ENCODE data around the gene KRTAP10-1. TPM values are rescaled to one million over a fixed set of nuclear protein-coding genes. Genes with fewer than 3 reads are reported as not detected.

KRTAP10-1 gene
- total RNA-seq, 1 donor from 2014 or later, result not detected

DNA sequence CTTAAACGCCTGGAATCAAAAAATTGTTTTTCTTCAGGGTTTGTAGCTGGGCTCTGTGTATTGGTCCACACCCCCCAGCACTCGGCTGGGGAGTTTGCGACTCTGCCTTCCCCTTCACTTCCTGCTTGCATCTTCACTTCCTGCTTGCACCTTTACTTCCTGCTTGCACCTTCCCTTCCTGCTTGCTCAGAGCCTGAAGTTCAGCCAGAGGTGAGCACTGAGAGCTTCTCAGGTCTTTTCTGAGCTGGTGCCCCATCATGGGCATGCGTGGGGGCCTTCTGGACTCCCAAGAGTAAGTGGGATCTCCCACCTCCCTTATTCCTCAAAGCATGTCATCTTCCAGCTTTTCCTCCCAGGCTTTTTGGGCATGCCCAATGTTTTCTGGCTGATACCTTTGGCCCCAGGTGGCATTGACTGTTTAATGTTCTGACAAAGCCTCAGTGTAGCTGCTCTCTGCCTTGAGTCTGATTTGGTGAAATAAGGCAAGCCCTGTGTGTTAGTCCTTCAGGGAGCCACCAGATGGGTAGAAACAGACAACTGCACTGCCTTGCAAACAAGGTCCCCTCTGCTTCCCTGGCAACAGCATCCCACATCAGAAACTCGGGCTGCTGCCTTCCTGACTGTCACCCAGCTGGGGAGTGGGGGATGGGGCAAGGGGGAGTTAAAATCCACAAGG, 7.8 kb upstream of the KRTAP10-1 start:
- H3K27me3 ChIP-seq (ENCODE audit: low read depth), result no peaks in the 10 kb centered on the region
- H3K36me3 ChIP-seq, result no peaks in the 10 kb centered on the region
- H3K4me1 ChIP-seq, result no peaks in the 10 kb centered on the region
- intact Hi-C loops (cut with DNase I), result no loop called here
- DNase-seq, result no peak
- no peak for ATAC-seq
- H3K27ac ChIP-seq, result no peak overlapping the region
- no peaks in the 10 kb centered on the region for H3K9me3 ChIP-seq
- H3K4me3 ChIP-seq, result no peak overlapping the region
- TF ChIP-seq, protein P1, sequence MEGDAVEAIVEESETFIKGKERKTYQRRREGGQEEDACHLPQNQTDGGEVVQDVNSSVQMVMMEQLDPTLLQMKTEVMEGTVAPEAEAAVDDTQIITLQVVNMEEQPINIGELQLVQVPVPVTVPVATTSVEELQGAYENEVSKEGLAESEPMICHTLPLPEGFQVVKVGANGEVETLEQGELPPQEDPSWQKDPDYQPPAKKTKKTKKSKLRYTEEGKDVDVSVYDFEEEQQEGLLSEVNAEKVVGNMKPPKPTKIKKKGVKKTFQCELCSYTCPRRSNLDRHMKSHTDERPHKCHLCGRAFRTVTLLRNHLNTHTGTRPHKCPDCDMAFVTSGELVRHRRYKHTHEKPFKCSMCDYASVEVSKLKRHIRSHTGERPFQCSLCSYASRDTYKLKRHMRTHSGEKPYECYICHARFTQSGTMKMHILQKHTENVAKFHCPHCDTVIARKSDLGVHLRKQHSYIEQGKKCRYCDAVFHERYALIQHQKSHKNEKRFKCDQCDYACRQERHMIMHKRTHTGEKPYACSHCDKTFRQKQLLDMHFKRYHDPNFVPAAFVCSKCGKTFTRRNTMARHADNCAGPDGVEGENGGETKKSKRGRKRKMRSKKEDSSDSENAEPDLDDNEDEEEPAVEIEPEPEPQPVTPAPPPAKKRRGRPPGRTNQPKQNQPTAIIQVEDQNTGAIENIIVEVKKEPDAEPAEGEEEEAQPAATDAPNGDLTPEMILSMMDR (IDR thresholded peaks at IDR 0.05), result no peak

DNA sequence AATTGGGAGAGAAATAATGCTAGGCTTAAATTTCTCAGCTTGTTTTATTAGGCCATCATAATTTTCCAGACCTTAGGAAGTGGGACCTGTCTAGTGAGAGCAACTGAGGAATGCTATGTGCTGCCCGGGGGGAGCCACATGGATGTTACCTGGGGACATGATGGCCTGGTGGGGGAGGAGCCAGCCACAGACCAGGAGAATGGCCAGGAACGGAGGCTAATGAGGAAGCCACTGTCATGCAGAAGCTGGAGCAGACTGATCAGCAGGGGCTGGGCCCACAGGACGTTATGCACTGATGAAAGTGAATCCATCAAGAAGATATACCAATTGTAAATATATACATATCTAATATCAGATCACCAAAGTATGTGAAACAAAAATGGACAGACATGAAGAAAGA, 4.6 kb upstream of the KRTAP10-1 start:
- Histone ChIP-seq H3K36me3 (no peaks in the 10 kb centered on the region), H3K27me3 (ENCODE audit: low read depth) (peaks cover 3% of the 10 kb centered on the region), H3K27ac (no peak overlapping the region), H3K4me3 (no peak overlapping the region), H3K4me1 (no peaks in the 10 kb centered on the region), H3K9me3 (peaks cover 4% of the 10 kb centered on the region)
- intact Hi-C loops (cut with DNase I), result no loop called here
- TF ChIP-seq, protein P1 (IDR thresholded peaks at IDR 0.05), result no peak
- ATAC-seq (no peak), DNase-seq (no peak)

DNA sequence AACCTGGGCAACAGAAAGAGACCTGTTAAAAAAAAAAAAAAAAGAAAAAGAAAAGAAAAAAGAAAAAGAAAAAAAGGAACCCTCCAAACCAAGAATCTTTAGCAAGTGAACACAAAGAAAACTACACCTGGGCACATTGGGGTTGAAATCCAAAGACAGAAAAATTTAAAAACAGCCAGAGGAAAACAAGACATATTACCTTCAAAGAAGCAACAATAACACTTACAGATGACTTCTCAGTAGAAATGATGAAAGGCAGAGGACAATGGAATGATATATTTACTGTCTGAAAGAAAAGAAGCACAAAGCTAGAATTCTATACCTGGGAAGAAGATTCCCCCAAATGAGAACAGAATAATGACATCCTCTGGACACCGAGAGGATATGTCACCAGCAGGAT, 2.7 kb upstream of the KRTAP10-1 start:
- Histone ChIP-seq H3K4me3 (no peak overlapping the region), H3K27ac (no peak overlapping the region), H3K4me1 (no peaks in the 10 kb centered on the region), H3K36me3 (no peaks in the 10 kb centered on the region), H3K27me3 (ENCODE audit: low read depth) (peaks cover 8% of the 10 kb centered on the region), H3K9me3 (peaks cover 4% of the 10 kb centered on the region)
- DNase-seq, result no peak
- TF ChIP-seq, protein P1 (IDR thresholded peaks at IDR 0.05), result no peak
- intact Hi-C loops (cut with DNase I), result no loop called here
- ATAC-seq, result no peak

DNA sequence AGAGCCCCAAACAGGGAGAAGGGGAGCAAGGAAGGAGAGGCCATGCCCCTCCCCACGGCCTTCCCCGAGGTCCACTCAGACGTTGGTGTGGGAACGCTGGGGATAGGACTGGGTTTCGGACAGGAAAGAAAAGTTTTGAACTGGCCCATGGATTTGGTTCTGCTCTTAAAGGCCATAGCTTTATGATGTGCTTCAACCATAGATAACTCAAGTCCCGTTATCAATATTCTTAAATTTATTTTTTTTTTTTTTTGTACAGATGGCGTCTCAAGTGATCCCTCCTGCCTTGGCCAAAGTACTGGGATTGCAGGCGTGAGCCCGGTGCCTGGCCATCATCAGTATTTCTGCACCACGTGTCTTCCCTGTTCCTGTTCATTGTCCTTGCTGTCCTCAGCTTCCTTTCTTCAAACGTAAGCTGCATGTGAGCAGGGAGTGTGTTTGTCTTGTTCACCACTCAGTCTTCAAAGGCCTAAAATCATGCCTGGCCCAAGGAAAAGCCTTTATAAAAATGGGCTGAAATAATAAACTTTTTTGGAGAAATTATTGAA, 820 bp upstream of the KRTAP10-1 start:
- peaks cover 4% of the 10 kb centered on the region for H3K9me3 ChIP-seq
- TF ChIP-seq, protein P1 (IDR thresholded peaks at IDR 0.05), result no peak
- no peak overlapping the region for H3K4me3 ChIP-seq
- H3K4me1 ChIP-seq, result no peaks in the 10 kb centered on the region
- peaks cover 8% of the 10 kb centered on the region for H3K27me3 ChIP-seq (ENCODE audit: low read depth)
- intact Hi-C loops (cut with DNase I), result no loop called here
- no peak for ATAC-seq
- H3K36me3 ChIP-seq, result no peaks in the 10 kb centered on the region
- DNase-seq, result no peak
- no peak overlapping the region for H3K27ac ChIP-seq

DNA sequence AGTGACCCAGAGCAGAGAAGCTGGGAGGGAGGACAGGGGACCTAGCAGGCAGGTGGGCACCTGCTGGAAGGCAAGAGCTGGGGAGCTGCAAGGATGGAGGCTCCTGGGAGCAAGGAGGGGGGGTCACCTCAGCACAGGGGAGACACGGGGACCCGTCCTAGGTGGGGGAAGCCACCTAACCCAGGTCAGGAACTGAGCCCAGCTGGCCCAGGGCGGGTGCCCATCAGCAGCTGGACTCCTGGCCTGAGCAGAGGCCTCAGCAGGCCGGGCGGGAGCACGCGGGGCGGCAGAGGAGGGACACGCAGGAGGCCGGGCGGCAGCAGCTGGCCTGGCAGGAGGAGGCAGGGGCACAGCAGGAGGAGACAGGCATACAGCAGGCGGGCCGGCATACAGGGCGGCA, 949 bp downstream of the KRTAP10-1 start:
- peaks cover 8% of the 10 kb centered on the region for H3K27me3 ChIP-seq (ENCODE audit: low read depth)
- no peaks in the 10 kb centered on the region for H3K4me1 ChIP-seq
- H3K36me3 ChIP-seq, result no peaks in the 10 kb centered on the region
- DNase-seq (no peak), ATAC-seq (no peak)
- H3K27ac ChIP-seq, result no peak overlapping the region
- peaks cover 4% of the 10 kb centered on the region for H3K9me3 ChIP-seq
- intact Hi-C loops (cut with DNase I), result no loop called here
- H3K4me3 ChIP-seq, result no peak overlapping the region
- TF ChIP-seq, protein P1 (IDR thresholded peaks at IDR 0.05), result no peak

All from lower lobe of right lung (tissue), 2 donors.